ENCODE measurements around the gene PPP1R13B. TPM values are rescaled to one million over a fixed set of nuclear protein-coding genes. Genes with fewer than 3 reads are reported as not detected.
"Not testable (repeated sequence)": the region's sequence is repeated elsewhere in the genome, so short reads cannot be mapped to it uniquely, and the experiment has no call there.

PPP1R13B gene
- total and polyA plus RNA-seq, 8 donors: 20.9 to 33.9 (median 26.9) TPM

GRCh38 chr14:103788086-103788485, 59.3 kb downstream of the PPP1R13B start:
- no peak overlapping the region for H3K27ac ChIP-seq
- DNase-seq (no peak), FAIRE-seq (no peak), ATAC-seq (no peak)
- 86 to 91% methylated on average over 1 of the region's 1 CpG for WGBS, 2 donors
- intact Hi-C loops (cut with DNase I): no loop called here
- no peaks in the 10 kb centered on the region for H3K4me1 ChIP-seq
- H3K9me3 ChIP-seq: no peaks in the 10 kb centered on the region
- TF ChIP-seq CTCF (IDR thresholded peaks at IDR 0.05): no peak
- H3K27me3 ChIP-seq: no peaks in the 10 kb centered on the region
- H3K4me3 ChIP-seq: no peak overlapping the region
- peaks cover 0 to 20% (median 0%) of the 10 kb centered on the region in 3 donors for H3K36me3 ChIP-seq

- no peaks in the 10 kb centered on the region for H3K4me1 ChIP-seq
- FAIRE-seq (no peak), ATAC-seq (no peak), DNase-seq (no peak)
- no peak overlapping the region for H3K4me3 ChIP-seq
- TF ChIP-seq CTCF (IDR thresholded peaks at IDR 0.05): no peak
- no peaks in the 10 kb centered on the region for H3K9me3 ChIP-seq
- intact Hi-C loops (cut with DNase I): no loop called here
- H3K36me3 ChIP-seq: peaks cover 0 to 15% (median 0%) of the 10 kb centered on the region in 3 donors
- WGBS, 2 donors: 49 to 74% methylated on average over 2 of the region's 2 CpGs
- no peaks in the 10 kb centered on the region for H3K27me3 ChIP-seq
- no peak overlapping the region for H3K27ac ChIP-seq
These were observed 65.0 kb downstream of the PPP1R13B start for GRCh38 chr14:103782376-103782775.

GRCh38 chr14:103776319-103776718, 71.1 kb downstream of the PPP1R13B start:
- not testable (repeated sequence) for H3K36me3 ChIP-seq, FAIRE-seq
- 93 to 97% methylated on average over 6 of the region's 6 CpGs for WGBS, 2 donors

GRCh38 chr14:103775506-103775905, 71.9 kb downstream of the PPP1R13B start:
- FAIRE-seq: no peak
- WGBS, 2 donors: 94 to 97% methylated on average over 7 of the region's 7 CpGs
- ATAC-seq: no peak
- no peaks in the 10 kb centered on the region for H3K27me3 ChIP-seq
- H3K36me3 ChIP-seq: peaks cover 0 to 8% (median 0%) of the 10 kb centered on the region in 3 donors
- H3K4me1 ChIP-seq: no peaks in the 10 kb centered on the region
- no peak for TF ChIP-seq CTCF (IDR thresholded peaks at IDR 0.05)
- H3K9me3 ChIP-seq: no peaks in the 10 kb centered on the region
- DNase-seq: no peak
- no peak overlapping the region for H3K4me3 ChIP-seq
- intact Hi-C loops (cut with DNase I): no loop called here
- H3K27ac ChIP-seq: no peak overlapping the region

More at GRCh38 chr14:103776319-103776718, 71.1 kb downstream of the PPP1R13B start:
- H3K27me3 ChIP-seq; H3K4me1 ChIP-seq; DNase-seq; ATAC-seq; intact Hi-C loops (cut with DNase I); H3K27ac ChIP-seq; H3K4me3 ChIP-seq; H3K9me3 ChIP-seq: not testable (repeated sequence)

- peaks cover 0 to 4% (median 0%) of the 10 kb centered on the region in 3 donors for H3K36me3 ChIP-seq
- ATAC-seq (peak in 2 of 4 donors; percentile 14 to 32), FAIRE-seq (no peak), DNase-seq (no peak)
- WGBS, 2 donors: 67 to 75% methylated on average over 2 of the region's 2 CpGs
- TF ChIP-seq CTCF (IDR thresholded peaks at IDR 0.05): no peak
- H3K27me3 ChIP-seq: no peaks in the 10 kb centered on the region
- no peaks in the 10 kb centered on the region for H3K9me3 ChIP-seq
- intact Hi-C loops (cut with DNase I): no loop called here
- no peaks in the 10 kb centered on the region for H3K4me1 ChIP-seq
- no peak overlapping the region for H3K4me3 ChIP-seq
- no peak overlapping the region for H3K27ac ChIP-seq
These were observed 73.9 kb downstream of the PPP1R13B start for GRCh38 chr14:103773521-103773920.
